Esophagus muscularis mucosa (tissue), 4 donors: ENCODE measurements around the gene PRKN. TPM values are rescaled to one million over a fixed set of nuclear protein-coding genes. Genes with fewer than 3 reads are reported as not detected.

Experiments
- DNase-seq: peaks from one replicate; pipeline ENCODE4 v3.0.0-alpha.2; 2017; ENCODE audit errors: extremely low spot score
- H3K27ac ChIP-seq, 4 donors: fragments of 200-600 bp; sonication (generic); replicated peaks in 1 of 4; 1 replicate in 3 of 4; 2 replicates in 1 of 4; pipeline ENCODE4 v1.5.1; 2016 to 2019; ENCODE audit warnings: mild to moderate bottlenecking in 1 of 4
- H3K27me3 ChIP-seq, 4 donors: fragments of 200-600 bp; sonication (generic); one replicate each; pipeline versions ENCODE4 v1.5.1 to v1.6.0; 2016 to 2019
- H3K36me3 ChIP-seq, 4 donors: fragments of 200-600 bp; sonication (generic); one replicate each; pipeline ENCODE4 v1.5.1; 2016 to 2019
- H3K4me1 ChIP-seq, 4 donors: fragments of 200-600 bp; sonication (generic); one replicate each; pipeline ENCODE4 v1.5.1; 2016 to 2019
- H3K4me3 ChIP-seq, 4 donors: fragments of 200-600 bp; sonication (generic); 1 replicate in 2 of 4; 2 replicates in 2 of 4; pipeline ENCODE4 v1.5.1; 2016 to 2019; ENCODE audit warnings: mild to moderate bottlenecking in 4 of 4, moderate library complexity in 1 of 4
- H3K9me3 ChIP-seq, 4 donors: fragments of 200-600 bp; sonication (generic); 1 replicate in 3 of 4; 2 replicates in 1 of 4; pipeline ENCODE4 v1.5.1; 2016 to 2019
- EP300 ChIP-seq: sonication (generic); formaldehyde crosslinking; IDR thresholded peaks from one replicate; pipeline ENCODE4 v1.6.1; 2017; ENCODE audit warnings: antibody characterized with exemption
- POLR2A ChIP-seq: fragments of 450-650 bp; IDR thresholded peaks from one replicate; pipeline ENCODE4 v1.6.1; 2017; ENCODE audit warnings: antibody characterized with exemption, moderate library complexity, mild to moderate bottlenecking, low read depth
- POLR2AphosphoS5 ChIP-seq, 2 donors: sonication (generic); formaldehyde crosslinking; IDR thresholded peaks; one replicate each; pipeline ENCODE4 v1.6.1; 2017; ENCODE audit warnings: antibody characterized with exemption in 2 of 2
- WGBS: methylation state at CpG from one replicate; pipeline ENCODE4 v1.1.5; 2018; 5-methylcytosine and 5-hydroxymethylcytosine counted together
- intact Hi-C: fragments of 100-400 bp; cut with DNase I; formaldehyde crosslinking; loops from one replicate; pipeline ENCODE4 v1.15.1; 2023
- total RNA-seq, 4 donors: library from RNA; depleted of rRNA; stranded (reverse); fragments of >200 nt; gene quantifications; one replicate each; pipeline versions ENCODE4 v1.1.0 to v1.2.1, GENCODE V29; 2016
- TF ChIP-seq, protein P1 (sequence below), 3 experiments: fragments of 200-600 bp in 2 of 3; fragments of 450-650 bp in 1 of 3; sonication (generic) in 2 of 3; IDR thresholded peaks; one replicate each; pipeline ENCODE4 v1.5.1; 2017 to 2019; ENCODE audit warnings: antibody characterized with exemption in 3 of 3, mild to moderate bottlenecking in 2 of 3, moderate library complexity in 1 of 3

The PRKN gene
- total RNA-seq, 4 donors from 2014 or later, result 9.6 to 14.5 (median 10.8) TPM

GRCh38 chr6:162181741-162182401, 545.7 kb downstream of the PRKN start:
- Histone ChIP-seq H3K36me3 (no peaks in the 10 kb centered on the region), H3K27ac (no peak overlapping the region), H3K27me3 (no peaks in the 10 kb centered on the region), H3K9me3 (no peaks in the 10 kb centered on the region), H3K4me1 (peaks cover 0 to 4% (median 2%) of the 10 kb centered on the region in 4 donors), H3K4me3 (no peak overlapping the region)
- TF ChIP-seq POLR2A (no peak), POLR2AphosphoS5 (IDR thresholded peaks at IDR 0.05) (no peak), EP300 (no peak)
- TF ChIP-seq, protein P1, sequence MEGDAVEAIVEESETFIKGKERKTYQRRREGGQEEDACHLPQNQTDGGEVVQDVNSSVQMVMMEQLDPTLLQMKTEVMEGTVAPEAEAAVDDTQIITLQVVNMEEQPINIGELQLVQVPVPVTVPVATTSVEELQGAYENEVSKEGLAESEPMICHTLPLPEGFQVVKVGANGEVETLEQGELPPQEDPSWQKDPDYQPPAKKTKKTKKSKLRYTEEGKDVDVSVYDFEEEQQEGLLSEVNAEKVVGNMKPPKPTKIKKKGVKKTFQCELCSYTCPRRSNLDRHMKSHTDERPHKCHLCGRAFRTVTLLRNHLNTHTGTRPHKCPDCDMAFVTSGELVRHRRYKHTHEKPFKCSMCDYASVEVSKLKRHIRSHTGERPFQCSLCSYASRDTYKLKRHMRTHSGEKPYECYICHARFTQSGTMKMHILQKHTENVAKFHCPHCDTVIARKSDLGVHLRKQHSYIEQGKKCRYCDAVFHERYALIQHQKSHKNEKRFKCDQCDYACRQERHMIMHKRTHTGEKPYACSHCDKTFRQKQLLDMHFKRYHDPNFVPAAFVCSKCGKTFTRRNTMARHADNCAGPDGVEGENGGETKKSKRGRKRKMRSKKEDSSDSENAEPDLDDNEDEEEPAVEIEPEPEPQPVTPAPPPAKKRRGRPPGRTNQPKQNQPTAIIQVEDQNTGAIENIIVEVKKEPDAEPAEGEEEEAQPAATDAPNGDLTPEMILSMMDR (IDR thresholded peaks at IDR 0.05), result no peak
- intact Hi-C loops, result no loop called here
- DNase-seq, result no peak
- WGBS, result 81% methylated on average over 6 of the region's 6 CpGs

GRCh38 chr6:162181111-162181510, 546.5 kb downstream of the PRKN start:
- no peak for TF ChIP-seq POLR2AphosphoS5 (IDR thresholded peaks at IDR 0.05)
- TF ChIP-seq, protein P1 (IDR thresholded peaks at IDR 0.05), result no peak
- no peak for TF ChIP-seq POLR2A
- no peak for TF ChIP-seq EP300
- H3K36me3 ChIP-seq, result no peaks in the 10 kb centered on the region
- no peak for DNase-seq
- H3K27ac ChIP-seq, result no peak overlapping the region
- H3K4me3 ChIP-seq, result no peak overlapping the region
- WGBS, result 85% methylated on average over 5 of the region's 5 CpGs
- H3K27me3 ChIP-seq, result no peaks in the 10 kb centered on the region
- intact Hi-C loops, result no loop called here
- H3K4me1 ChIP-seq, result peaks cover 0 to 4% (median 2%) of the 10 kb centered on the region in 4 donors
- no peaks in the 10 kb centered on the region for H3K9me3 ChIP-seq

- no peaks in the 10 kb centered on the region for H3K9me3 ChIP-seq
- no peak for TF ChIP-seq POLR2AphosphoS5 (IDR thresholded peaks at IDR 0.05)
- H3K27me3 ChIP-seq, result no peaks in the 10 kb centered on the region
- H3K4me3 ChIP-seq, result no peak overlapping the region
- no peak for DNase-seq
- peaks cover 0 to 4% (median 0%) of the 10 kb centered on the region in 4 donors for H3K4me1 ChIP-seq
- intact Hi-C loops, result no loop called here
- H3K36me3 ChIP-seq, result no peaks in the 10 kb centered on the region
- no peak overlapping the region for H3K27ac ChIP-seq
- WGBS, result 91% methylated on average over 6 of the region's 7 CpGs
These were observed 548.2 kb downstream of the PRKN start for GRCh38 chr6:162179196-162179951.

DNA sequence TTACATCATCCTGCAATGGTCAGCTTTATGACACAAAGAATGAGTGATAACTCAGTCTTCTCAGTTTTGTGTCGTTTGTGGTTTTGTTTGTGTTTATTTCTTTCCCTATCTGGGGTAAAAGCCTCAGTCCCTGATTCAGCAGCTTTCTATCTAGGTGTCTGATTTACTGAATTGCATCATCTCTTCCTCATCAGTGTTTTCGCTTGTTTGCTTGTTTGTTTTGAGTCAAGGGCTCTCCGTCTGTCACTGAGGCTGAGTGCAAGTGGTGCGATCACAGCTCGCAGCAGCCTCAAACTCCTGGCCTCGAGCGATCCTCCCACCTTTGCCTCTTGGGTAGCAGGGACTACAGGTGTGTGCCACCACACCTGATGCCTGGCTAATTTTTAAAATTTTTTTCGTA, 548.9 kb downstream of the PRKN start:
- WGBS, result over 99% methylated on average over 8 of the region's 8 CpGs
- Histone ChIP-seq H3K9me3 (no peaks in the 10 kb centered on the region), H3K36me3 (no peaks in the 10 kb centered on the region), H3K27ac (no peak overlapping the region), H3K4me1 (peaks cover 0 to 4% (median 0%) of the 10 kb centered on the region in 4 donors), H3K27me3 (no peaks in the 10 kb centered on the region), H3K4me3 (no peak overlapping the region)
- DNase-seq, result no peak
- intact Hi-C loops, result no loop called here
- TF ChIP-seq, protein P1 (IDR thresholded peaks at IDR 0.05), result no peak
- no peak for TF ChIP-seq EP300
- no peak for TF ChIP-seq POLR2A
- no peak for TF ChIP-seq POLR2AphosphoS5 (IDR thresholded peaks at IDR 0.05)

DNA sequence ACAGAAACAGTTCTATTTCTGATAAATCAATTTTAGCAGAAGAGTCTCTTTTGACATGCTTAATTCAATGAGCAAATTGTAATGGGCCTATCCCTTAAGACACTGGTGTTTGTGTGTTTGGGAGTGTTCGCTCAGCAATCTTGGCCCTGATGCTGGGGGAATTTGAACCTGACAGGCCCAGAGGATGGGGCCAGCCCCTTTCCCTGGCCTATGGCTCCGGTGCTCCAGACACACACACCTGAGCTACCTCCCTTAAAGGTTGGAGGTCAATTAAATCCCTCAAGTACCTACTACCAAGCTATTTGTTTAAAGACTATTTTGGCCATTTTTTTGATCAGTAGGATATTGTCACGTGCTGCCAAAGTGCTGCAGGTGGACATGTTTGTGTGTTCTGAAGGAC, 549.3 kb downstream of the PRKN start:
- H3K9me3 ChIP-seq, result no peaks in the 10 kb centered on the region
- TF ChIP-seq EP300 (no peak), POLR2AphosphoS5 (IDR thresholded peaks at IDR 0.05) (no peak), POLR2A (no peak)
- TF ChIP-seq, protein P1 (IDR thresholded peaks at IDR 0.05), result no peak
- no peak overlapping the region for H3K4me3 ChIP-seq
- H3K27me3 ChIP-seq, result no peaks in the 10 kb centered on the region
- 87% methylated on average over 3 of the region's 3 CpGs for WGBS
- intact Hi-C loops, result no loop called here
- no peaks in the 10 kb centered on the region for H3K36me3 ChIP-seq
- no peak for DNase-seq
- H3K4me1 ChIP-seq, result peaks cover 0 to 4% (median 0%) of the 10 kb centered on the region in 4 donors
- no peak overlapping the region for H3K27ac ChIP-seq
